22Rv1 (cell line): Measurements from ENCODE around the gene SMOC2.

Source experiments
- CTCF ChIP-seq: fragments of 450-650 bp; IDR thresholded peaks from 2 replicates; pipeline ENCODE4 v1.5.1; 2017; ENCODE audit warnings: mild to moderate bottlenecking
- ZFX ChIP-seq: fragments of 450-650 bp; IDR thresholded peaks from 2 replicates; pipeline ENCODE4 v1.6.1; 2017; ENCODE audit warnings: antibody characterized with exemption, borderline replicate concordance

DNA sequence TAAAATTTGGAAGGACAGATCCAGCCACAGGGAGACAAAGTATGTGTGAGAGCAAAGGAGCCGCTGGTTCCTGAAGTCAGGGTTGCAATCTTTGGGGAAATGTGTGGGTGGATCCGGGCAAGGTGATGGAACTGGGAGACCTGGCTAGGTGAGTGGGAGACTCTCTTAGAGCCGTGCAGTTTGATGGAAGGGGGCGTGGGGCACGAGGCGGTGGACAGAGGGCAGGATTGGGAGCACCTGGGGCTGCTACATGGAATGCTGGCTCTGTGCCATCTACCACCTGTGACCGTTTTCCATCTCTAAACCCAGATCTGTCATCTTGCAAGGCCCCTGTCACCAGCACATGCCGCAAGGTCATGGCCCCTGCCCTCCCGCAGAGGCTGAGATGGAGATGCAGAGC is 268.4 kb downstream of the SMOC2 start:
- no peak for TF ChIP-seq CTCF
- TF ChIP-seq ZFX, result no peak
